Activated T-cell treated with anti-CD3 and anti-CD28 coated beads, Interleukin-2, amount 50 U/mL, for 72 hours (primary cell): ENCODE measurements around the gene MUC2. TPM values are rescaled to one million over a fixed set of nuclear protein-coding genes. Genes with fewer than 3 reads are reported as not detected.
"Not testable (repeated sequence)": the region's sequence is repeated elsewhere in the genome, so short reads cannot be mapped to it uniquely, and the experiment has no call there.

Experiments
- ATAC-seq, 2 donors: fragments of 150-1000 bp; cut with Tn5 transposase; replicated peaks in 1 of 2; 2 replicates each; pipeline ENCODE4 v1.10.0; 2021; ENCODE audit warnings: moderate library complexity in 2 of 2, mild to moderate bottlenecking in 1 of 2
- DNase-seq, 2 donors: peaks; one replicate each; pipeline ENCODE4 v3.0.0; 2021 to 2022; ENCODE audit warnings: mixed read lengths in 1 of 2
- H3K27ac Mint-ChIP-seq: one replicate; pipeline ENCODE4 v1.8.0; 2022; ENCODE audit warnings: mild to moderate bottlenecking, moderate library complexity, mixed read lengths
- H3K27me3 Mint-ChIP-seq: one replicate; pipeline ENCODE4 v1.8.0; 2022; ENCODE audit warnings: low read depth, mixed read lengths
- H3K36me3 Mint-ChIP-seq, 2 donors: one replicate each; pipeline ENCODE4 v1.8.0; 2022; ENCODE audit warnings: mixed read lengths in 2 of 2, mild to moderate bottlenecking in 1 of 2; ENCODE audit not compliant: insufficient read depth in 2 of 2
- H3K4me1 Mint-ChIP-seq: one replicate; pipeline ENCODE4 v1.8.0; 2022; ENCODE audit warnings: low read depth, mixed read lengths
- H3K4me3 Mint-ChIP-seq, 2 donors: one replicate each; pipeline ENCODE4 v1.8.0; 2022; ENCODE audit warnings: mild to moderate bottlenecking in 2 of 2, mixed read lengths in 2 of 2, moderate library complexity in 2 of 2
- H3K9me3 Mint-ChIP-seq, 2 donors: one replicate each; pipeline ENCODE4 v1.8.0; 2022; ENCODE audit warnings: mixed read lengths in 2 of 2
- total RNA-seq, 2 donors: library from RNA; stranded (reverse); gene quantifications; one replicate each; pipeline ENCODE4 v1.2.3, GENCODE V29; 2022

MUC2 gene
- total RNA-seq, 2 donors from 2014 or later = not detected

DNA sequence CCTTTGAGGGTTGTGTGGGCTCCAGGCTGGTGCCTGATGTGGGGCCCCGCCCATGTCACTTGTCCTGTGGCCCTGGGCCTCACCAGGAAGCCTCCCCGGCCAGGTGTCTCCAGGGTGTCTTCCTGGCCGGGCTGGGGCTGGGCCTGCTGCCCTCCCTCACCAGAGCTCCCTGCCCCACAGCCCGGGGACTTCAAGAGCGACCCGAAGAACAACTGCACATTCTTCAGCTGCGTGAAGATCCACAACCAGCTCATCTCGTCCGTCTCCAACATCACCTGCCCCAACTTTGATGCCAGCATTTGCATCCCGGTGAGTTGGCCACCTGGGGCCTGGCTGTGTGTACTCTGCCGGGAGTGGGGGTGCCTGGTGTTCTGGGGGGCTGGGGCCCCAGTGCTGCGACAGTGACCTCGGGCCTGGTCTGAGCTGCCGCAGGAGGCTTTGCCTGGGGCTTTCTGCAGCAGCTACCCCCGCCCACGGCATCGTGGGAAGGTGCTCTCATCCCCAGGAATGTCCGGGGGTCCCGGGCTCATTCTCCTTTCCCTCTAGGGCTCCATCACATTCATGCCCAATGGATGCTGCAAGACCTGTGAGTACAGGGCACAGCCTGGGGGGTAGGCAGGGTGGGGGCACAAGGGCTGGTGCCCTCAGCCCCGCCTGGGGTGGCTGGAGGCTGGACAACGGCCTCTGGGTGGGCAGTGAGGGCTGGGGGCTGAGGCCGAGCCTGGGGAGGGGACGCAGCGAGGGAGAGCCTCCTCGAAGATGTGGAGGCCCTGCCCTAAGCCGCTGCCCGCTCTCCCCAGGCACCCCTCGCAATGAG lies 34.6 kb downstream of the MUC2 start:
- DNase-seq = no peak
- ATAC-seq = no peak
- Mint-ChIP-seq H3K9me3 (no peaks in the 10 kb centered on the region), H3K27ac (no peak overlapping the region), H3K4me3 (no peak overlapping the region), H3K4me1 (no peaks in the 10 kb centered on the region), H3K27me3 (no peaks in the 10 kb centered on the region), H3K36me3 (no peaks in the 10 kb centered on the region)

DNA sequence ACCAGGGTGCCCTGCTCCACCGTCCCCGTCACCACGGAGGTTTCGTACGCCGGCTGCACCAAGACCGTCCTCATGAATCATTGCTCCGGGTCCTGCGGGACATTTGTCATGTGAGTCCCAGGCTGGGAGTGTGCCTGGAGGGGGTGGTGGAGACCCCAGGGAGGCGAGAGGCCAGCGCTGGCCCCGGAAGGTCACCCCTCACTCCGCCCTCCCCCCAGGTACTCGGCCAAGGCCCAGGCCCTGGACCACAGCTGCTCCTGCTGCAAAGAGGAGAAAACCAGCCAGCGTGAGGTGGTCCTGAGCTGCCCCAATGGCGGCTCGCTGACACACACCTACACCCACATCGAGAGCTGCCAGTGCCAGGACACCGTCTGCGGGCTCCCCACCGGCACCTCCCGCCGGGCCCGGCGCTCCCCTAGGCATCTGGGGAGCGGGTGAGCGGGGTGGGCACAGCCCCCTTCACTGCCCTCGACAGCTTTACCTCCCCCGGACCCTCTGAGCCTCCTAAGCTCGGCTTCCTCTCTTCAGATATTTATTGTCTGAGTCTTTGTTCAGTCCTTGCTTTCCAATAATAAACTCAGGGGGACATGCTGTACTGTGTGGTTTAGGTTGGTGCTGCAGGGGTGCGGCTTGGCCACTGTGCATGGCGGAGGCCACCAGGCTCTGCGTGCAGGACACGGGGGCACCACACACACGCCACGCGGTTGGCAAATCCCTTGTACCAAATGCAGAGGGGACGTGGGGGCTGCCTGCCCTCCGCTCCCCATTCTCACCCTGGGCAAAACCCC lies 35.4 kb downstream of the MUC2 start:
- no peak for DNase-seq
- no peak for ATAC-seq
- Mint-ChIP-seq H3K36me3 (no peaks in the 10 kb centered on the region), H3K4me3 (no peak overlapping the region), H3K27me3 (no peaks in the 10 kb centered on the region), H3K9me3 (no peaks in the 10 kb centered on the region), H3K27ac (no peak overlapping the region), H3K4me1 (no peaks in the 10 kb centered on the region)

DNA sequence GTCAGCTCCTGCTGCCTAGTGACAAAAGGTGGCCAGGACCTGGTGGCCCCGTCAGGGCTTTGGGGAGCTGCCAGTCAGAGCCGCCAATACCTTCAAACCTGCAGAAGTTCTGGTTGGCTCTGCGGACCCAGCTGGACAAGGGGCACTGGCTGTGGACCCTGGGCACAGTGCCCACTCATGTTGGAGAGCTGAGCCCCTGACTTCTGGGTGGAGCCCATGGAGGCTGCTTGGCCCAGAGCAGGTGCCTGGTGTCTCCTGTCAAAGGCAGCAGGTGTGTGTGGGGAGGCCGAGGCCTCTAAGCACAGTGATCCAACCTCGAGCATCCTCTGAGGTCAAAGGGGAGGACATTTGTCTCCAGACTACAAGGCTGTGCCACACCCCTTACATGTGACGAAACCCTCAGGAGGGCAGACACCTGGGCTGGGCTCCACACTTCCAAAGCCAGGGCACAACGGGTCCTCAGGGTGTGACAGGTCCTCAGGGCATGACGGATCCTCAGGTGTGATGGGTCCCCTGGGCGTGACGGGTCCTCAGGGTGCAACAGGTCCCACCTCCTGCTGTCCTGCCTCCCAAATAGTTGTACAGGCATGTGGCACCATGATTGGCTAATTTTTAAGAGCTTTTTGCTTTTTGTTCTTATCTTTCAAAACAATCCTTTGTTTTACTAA lies 37.0 kb downstream of the MUC2 start:
- Mint-ChIP-seq H3K27ac (no peak overlapping the region), H3K9me3 (no peaks in the 10 kb centered on the region), H3K4me1 (no peaks in the 10 kb centered on the region), H3K4me3 (no peak overlapping the region), H3K36me3 (no peaks in the 10 kb centered on the region), H3K27me3 (no peaks in the 10 kb centered on the region)
- ATAC-seq = no peak
- DNase-seq = no peak

DNA sequence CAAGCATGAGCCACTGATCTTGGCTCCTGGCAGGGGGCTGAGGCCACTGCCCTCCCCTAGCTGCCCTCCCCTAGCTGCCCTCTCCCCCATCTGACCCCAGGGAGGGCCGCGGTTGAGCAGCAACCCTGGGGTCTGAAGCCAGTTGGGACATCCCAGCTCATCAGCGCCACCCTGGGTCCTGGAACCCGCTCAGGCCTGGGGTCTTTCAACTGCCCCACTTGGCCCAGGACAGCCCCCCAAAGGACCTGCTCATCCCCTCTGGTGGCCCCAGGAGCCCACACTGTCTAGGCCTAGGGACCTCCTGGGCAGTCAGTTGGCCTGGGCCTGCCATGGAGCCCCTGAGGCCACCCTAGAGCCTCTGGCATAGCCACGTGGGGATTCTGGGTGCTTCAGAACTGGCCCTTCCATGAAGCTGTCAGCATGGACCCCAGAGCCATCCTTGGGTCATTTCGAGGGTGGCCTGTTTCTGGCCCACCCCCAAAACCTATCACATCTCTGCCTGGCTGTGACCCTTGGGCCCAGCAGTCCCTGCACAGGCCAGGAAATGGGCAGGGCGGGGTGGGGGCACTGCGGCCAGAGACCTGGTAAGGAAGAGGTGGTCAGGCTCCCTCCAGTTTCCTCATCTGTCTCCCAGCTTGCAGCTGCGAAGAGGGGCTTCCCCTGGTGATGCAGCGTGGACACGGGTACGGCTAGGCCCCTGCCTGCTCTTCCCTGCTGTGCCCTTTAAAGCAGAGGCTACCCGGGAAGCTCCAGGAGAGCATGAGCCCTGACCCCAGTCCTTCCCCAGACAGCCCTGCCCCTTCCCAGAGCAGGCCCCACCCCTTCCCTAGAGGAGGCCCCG lies 37.9 kb downstream of the MUC2 start:
- ATAC-seq (no peak), DNase-seq (no peak)
- Mint-ChIP-seq H3K9me3 (no peaks in the 10 kb centered on the region), H3K4me1 (no peaks in the 10 kb centered on the region), H3K27ac (no peak overlapping the region), H3K36me3 (no peaks in the 10 kb centered on the region), H3K27me3 (no peaks in the 10 kb centered on the region), H3K4me3 (no peak overlapping the region)

GRCh38 chr11:1113405-1114201 lies 38.9 kb downstream of the MUC2 start:
- no peaks in the 10 kb centered on the region for H3K27me3 Mint-ChIP-seq
- no peaks in the 10 kb centered on the region for H3K36me3 Mint-ChIP-seq
- H3K4me3 Mint-ChIP-seq = no peak overlapping the region
- H3K27ac Mint-ChIP-seq = no peak overlapping the region
- H3K9me3 Mint-ChIP-seq = no peaks in the 10 kb centered on the region
- H3K4me1 Mint-ChIP-seq = no peaks in the 10 kb centered on the region
- ATAC-seq = peak in 1 of 2 donors; percentile 21
- no peak for DNase-seq

- not testable (repeated sequence) for H3K4me1 Mint-ChIP-seq, H3K36me3 Mint-ChIP-seq, H3K9me3 Mint-ChIP-seq, DNase-seq, H3K27ac Mint-ChIP-seq, ATAC-seq, H3K27me3 Mint-ChIP-seq, H3K4me3 Mint-ChIP-seq
Measured at GRCh38 chr11:1115292-1115691, 40.6 kb downstream of the MUC2 start.

GRCh38 chr11:1116104-1116503 lies 41.4 kb downstream of the MUC2 start:
- DNase-seq = no peak
- no peak for ATAC-seq
- Mint-ChIP-seq H3K27ac (no peak overlapping the region), H3K9me3 (no peaks in the 10 kb centered on the region), H3K4me3 (no peak overlapping the region), H3K36me3 (no peaks in the 10 kb centered on the region), H3K4me1 (no peaks in the 10 kb centered on the region), H3K27me3 (no peaks in the 10 kb centered on the region)

GRCh38 chr11:1116666-1117390 lies 42.2 kb downstream of the MUC2 start:
- Mint-ChIP-seq H3K27ac (no peak overlapping the region), H3K4me3 (no peak overlapping the region), H3K4me1 (no peaks in the 10 kb centered on the region), H3K9me3 (no peaks in the 10 kb centered on the region), H3K36me3 (no peaks in the 10 kb centered on the region), H3K27me3 (no peaks in the 10 kb centered on the region)
- DNase-seq (no peak), ATAC-seq (no peak)

DNA sequence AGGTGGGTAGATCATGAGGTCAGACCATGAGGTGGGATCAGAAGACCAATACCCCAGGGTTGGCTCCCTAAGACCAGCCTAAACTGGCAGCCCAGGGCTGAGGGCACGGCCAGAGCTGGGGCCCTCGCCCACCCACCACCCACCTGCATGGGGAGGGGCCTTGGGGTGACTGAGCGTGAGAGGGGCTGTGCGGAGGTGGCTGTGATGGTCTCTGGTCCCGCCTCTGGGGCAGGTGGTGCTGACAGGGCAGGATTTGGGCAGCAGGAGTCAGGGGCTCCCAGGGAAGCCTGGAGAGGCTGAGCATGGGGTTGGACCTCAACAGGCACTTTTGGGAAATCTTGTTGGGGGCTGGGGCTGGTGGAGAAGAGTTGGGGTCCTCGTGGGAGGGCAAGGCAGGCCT lies 43.3 kb downstream of the MUC2 start:
- Mint-ChIP-seq H3K36me3 (no peaks in the 10 kb centered on the region), H3K27me3 (no peaks in the 10 kb centered on the region), H3K4me1 (no peaks in the 10 kb centered on the region), H3K9me3 (no peaks in the 10 kb centered on the region), H3K4me3 (no peak overlapping the region), H3K27ac (no peak overlapping the region)
- ATAC-seq (no peak), DNase-seq (no peak)

- Mint-ChIP-seq H3K27ac (no peak overlapping the region), H3K9me3 (no peaks in the 10 kb centered on the region), H3K4me3 (no peak overlapping the region), H3K27me3 (no peaks in the 10 kb centered on the region), H3K36me3 (no peaks in the 10 kb centered on the region), H3K4me1 (no peaks in the 10 kb centered on the region)
- ATAC-seq (no peak), DNase-seq (no peak)
Measured at GRCh38 chr11:1118755-1119603, 44.3 kb downstream of the MUC2 start.

- DNase-seq (no peak), ATAC-seq (no peak)
- no peak overlapping the region for H3K27ac Mint-ChIP-seq
- H3K9me3 Mint-ChIP-seq = peaks cover 6% of the 10 kb centered on the region in 2 donors
- peaks cover 0 to 2% of the 10 kb centered on the region in 2 donors for H3K36me3 Mint-ChIP-seq
- H3K4me3 Mint-ChIP-seq = no peak overlapping the region
- no peaks in the 10 kb centered on the region for H3K4me1 Mint-ChIP-seq
- H3K27me3 Mint-ChIP-seq = no peaks in the 10 kb centered on the region
Measured at GRCh38 chr11:1119604-1120146, 45.0 kb downstream of the MUC2 start.
